Activated CD8-positive, alpha-beta memory T cell treated with anti-CD3 and anti-CD28 coated beads for 36 hours (primary cell): ENCODE measurements around the gene TACC2. TPM values are rescaled to one million over a fixed set of nuclear protein-coding genes. Genes with fewer than 3 reads are reported as not detected.

Experiments
- CTCF ChIA-PET: fragments of 350-600 bp; sonication (Branson Sonifier 250); formaldehyde crosslinking; loops from one replicate; lab custom pipeline; 2021; ENCODE audit warnings: antibody characterized with exemption; lab: Charles Lee
- POLR2A ChIA-PET: fragments of 350-600 bp; sonication (Branson Sonifier 250); formaldehyde crosslinking; loops from one replicate; lab custom pipeline; 2021; ENCODE audit warnings: antibody characterized with exemption; lab: Charles Lee
- total RNA-seq, 2 experiments: library from RNA; stranded (reverse); gene quantifications; one replicate each; pipeline ENCODE4 v1.2.3, GENCODE V29; 2021

The TACC2 gene
- total RNA-seq, 2 experiments from 2014 or later: not detected

DNA sequence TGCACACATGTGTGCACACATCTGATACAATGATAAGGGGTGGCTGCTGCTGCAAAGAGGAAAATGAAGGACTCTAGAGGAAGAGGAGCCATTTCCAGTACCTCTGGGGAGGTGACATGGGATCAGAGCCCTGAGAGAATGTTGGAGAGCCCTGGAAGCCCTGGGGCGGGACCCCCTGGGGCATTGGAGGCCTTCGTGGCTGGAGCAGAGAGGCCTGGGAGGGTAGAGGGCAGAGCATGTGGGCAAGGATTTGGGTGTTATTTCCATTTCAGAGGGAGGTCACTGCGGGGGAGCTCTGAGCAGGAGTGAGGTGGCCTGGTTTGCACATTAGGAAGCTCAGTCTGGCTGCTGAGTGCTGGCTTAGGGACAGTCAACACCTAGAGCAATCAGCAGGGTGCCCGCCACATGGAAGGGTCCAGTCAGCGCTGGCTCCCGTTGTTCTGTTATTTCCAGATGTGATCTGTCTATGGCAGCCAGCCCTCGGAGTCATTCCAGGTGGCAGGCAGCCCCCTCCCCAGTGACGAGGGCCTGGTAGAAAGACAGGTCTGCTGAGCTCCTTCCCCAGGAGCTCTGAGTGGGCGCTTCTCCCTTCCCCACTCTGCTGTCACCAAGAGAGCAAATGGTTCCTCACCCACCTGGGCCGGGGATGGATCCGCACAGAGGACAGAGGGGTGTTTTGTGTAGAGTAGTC is 258.0 kb downstream of the TACC2 start:
- POLR2A ChIA-PET: no interaction called here
- CTCF ChIA-PET: no interaction called here

DNA sequence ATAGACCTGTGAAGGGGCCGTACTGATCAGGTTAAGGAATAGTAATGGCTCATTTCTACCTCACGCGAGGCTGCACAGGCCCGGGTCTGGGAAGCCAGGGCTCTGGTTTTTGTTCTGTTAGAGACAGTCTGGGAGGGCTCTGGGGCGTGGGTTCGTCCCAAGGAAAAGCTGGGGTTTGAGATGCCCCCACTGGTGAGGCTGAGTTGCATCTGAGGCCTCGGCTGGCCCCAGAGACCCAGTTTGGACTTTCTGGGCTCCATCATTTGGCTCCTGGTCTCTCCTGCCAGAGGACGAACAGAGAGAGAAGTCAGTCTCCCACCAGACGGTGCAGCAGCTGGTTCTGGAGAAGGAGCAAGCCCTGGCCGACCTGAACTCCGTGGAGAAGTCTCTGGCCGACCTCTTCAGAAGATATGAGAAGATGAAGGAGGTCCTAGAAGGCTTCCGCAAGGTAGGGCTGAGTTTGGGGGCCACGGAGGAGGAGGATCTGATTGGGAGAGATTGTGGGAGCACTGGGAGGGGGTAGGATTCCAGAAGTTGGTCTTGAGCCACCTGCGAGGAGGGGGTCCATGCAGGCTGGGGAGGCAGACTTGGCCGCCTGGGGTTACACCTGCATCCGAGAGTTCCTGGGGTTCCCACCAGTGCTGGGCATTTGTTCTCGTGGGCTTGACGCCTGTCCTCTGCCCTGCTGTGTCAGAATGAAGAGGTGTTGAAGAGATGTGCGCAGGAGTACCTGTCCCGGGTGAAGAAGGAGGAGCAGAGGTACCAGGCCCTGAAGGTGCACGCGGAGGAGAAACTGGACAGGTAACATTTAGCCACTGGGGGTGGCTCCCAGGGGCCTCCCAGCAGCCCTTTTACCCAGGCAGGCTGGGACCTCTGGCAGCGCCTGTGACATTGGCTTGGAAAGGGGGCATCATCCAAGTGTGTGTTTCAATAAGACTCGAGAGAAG is 259.7 kb downstream of the TACC2 start:
- ChIA-PET POLR2A (no interaction called here), CTCF (no interaction called here)

DNA sequence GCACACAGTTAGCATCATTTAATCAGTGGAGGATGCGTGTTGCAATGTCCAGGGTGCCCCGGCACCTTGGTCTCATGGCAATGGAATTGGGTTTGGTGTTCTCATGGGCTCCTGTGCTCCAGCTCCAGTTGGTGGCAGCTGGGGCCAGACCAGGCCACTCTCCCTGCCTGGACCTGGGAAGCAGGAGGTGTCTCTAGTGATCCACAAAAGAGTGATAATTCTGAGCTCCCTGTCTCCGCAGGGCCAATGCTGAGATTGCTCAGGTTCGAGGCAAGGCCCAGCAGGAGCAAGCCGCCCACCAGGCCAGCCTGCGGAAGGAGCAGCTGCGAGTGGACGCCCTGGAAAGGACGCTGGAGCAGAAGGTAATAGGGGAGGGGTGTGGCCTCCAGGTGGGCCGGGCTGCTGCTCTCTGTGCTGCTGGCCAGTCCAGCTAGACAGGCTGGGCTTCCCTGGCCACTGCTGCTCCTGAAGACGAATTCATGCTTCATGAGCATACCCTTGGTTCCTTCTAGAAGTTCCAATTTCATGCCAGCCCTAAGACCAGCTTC is 260.4 kb downstream of the TACC2 start:
- ChIA-PET POLR2A (no interaction called here), CTCF (no interaction called here)

DNA sequence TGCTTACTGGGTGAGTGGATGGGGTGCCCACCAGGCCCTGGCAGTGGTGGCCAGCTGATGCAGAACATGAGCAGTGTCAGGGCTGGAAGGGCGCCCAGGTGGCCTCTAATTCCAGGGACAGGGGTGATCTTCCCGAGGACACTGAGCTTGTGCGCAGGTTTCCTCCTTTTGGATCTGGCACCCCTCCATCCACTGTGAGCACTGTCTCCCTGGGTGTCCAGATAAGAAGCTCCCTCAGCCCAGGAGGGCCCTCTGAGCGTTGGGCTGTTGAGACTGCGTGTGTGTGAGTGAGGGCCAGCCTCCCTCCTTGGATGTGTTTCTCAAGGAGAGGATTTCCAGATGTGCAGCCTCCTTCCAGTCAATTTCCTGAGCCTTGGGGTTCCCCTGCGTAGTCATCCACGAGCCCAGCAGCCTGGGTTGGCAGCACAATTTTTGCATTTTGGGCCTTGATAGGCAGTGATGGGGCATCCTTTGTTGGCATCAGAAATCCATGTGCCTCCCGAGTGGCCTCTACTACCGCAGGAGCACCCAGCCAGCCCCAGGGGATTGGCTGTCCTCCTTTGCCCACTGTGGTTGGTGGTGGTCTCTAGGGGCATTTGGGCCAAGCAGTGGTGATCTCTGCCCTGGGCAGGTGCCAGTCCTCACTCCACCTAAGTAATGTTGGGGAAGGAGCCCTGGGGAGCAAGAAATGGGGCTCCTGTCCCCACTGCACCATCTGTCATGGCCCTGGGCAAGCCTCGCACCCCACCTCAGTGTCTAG is 261.2 kb downstream of the TACC2 start:
- ChIA-PET POLR2A (no interaction called here), CTCF (no interaction called here)

DNA sequence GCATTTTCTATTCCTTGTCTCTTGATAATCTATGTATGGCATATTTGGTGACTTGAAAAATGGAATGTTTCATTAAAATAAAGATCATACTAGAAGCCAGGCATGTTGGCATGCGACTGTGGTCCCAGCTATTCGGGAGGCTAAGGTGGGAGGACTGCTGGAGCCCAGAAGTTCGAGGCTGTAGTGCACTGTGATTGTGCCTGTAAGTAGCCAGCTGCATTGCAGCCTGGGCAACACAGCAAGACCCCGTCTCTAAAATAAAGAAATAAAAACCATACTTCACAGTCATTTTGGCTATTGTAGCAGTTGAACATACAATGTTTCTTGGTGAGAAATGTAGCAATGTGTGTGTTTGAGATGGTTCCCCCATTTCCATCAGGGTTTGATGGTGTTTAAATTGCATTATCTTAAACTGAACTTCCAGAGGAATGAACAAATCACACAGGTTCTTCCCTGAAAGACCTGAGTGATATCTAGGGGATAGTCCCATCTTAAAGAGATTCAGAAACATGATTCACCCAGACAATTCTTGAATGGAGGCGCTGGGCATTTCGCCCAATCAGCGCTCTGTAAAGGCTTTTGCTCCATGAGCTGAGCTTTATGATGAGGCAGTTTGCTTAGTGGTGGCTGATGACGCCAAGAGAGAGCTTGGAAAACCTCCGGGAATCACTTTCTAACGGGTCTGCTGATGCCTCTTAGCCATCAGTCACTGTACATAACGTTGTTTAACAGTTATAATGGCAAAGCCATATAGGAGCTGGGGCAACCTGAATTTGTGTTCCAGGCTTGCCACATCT is 262.7 kb downstream of the TACC2 start:
- POLR2A ChIA-PET: no interaction called here
- CTCF ChIA-PET: no interaction called here

DNA sequence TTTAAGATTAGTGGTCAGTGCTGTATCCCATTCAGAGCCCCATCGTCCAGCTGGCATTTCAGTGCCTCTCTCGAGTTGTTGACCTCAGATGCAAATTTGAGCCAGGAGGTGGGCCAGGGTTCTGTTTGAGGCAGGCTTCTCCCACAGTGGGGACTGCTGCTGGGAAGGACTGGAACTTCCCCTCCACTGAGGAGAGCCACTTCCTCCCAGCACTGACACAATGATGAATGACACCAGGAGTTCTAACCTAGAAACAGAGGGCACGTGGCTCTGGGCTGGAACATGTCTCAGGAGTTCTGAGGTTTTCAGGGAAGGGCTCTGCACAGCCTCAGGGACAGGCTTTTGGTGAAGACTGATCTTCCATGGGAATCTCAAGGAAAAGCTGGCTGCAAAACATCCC is 263.8 kb downstream of the TACC2 start:
- CTCF ChIA-PET: no interaction called here
- POLR2A ChIA-PET: no interaction called here

DNA sequence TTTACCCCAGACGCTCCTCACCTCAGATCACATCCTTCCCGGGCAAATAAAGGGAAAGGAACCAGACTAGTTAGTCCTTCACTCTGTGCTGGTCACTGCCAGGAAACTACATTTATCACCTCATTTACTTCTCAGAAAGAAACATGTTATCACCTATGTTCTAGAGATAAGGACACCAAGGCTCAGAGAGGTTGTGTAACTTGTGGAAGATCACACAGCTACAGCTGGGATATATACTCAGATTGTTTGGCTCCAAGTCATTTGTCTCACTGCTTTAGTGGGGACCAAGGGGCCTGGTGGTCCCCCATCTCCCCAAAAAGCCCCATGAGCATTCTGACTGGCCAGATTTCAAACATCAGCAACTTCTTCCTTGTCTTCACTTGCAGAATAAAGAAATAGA is 264.6 kb downstream of the TACC2 start:
- ChIA-PET CTCF (no interaction called here), POLR2A (no interaction called here)

DNA sequence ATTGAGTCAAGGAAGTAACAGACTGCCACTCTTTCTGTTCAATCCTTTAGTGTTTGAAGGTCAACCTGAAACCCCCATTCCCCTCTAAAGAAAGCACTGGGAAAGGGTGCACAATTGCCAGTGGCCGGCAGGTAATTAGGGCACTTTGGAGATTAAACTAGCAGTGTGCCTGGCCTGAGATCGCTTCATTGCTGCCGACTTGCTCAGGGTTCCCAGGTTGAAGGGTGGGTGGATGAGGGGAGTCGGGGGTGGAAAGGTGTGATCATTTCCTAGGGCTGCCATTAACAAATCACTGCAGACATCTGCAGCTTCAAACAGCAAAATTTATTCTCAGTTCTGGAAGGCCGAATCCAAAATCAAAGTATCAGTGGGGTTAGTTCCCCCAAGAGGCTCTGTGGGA is 265.9 kb downstream of the TACC2 start:
- POLR2A ChIA-PET: no interaction called here
- CTCF ChIA-PET: no interaction called here

DNA sequence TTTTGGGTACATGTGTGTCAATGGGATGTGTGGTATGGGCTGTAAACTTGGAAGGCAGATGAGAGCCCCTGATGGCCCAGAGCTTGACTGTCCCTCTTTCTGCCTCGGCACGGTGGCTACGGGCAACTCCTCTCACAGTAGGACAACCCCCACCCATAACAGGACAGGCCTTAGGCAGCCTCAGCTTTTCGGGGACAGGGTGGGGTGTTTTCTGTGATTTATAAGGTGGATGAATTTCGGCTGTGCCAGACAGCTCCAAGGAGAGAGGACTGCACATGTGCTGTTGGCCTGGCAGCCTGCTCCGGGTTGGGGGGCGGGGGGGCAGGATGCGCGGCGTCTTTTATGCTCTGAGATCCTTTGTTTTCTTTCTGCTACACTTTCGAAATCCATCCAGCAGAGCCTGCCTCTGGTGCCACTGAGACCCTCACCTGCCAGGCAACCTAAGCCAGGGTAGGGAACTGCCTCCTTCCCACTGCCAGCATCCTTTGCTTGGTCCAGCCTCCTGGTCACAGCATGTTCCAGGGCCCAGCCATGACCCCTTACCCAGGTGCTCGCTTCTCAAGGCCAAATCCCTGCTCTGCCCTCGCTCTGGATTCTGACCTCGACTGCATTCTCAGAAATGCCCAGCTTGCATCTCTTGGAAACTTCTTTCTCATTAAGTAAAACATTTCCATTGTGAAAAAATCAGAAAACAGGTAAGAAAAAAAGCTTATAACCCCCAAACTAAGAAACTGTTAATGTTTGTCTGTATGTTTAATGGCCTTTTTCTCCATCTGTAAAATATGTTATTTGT is 266.7 kb downstream of the TACC2 start:
- ChIA-PET CTCF (no interaction called here), POLR2A (no interaction called here)

DNA sequence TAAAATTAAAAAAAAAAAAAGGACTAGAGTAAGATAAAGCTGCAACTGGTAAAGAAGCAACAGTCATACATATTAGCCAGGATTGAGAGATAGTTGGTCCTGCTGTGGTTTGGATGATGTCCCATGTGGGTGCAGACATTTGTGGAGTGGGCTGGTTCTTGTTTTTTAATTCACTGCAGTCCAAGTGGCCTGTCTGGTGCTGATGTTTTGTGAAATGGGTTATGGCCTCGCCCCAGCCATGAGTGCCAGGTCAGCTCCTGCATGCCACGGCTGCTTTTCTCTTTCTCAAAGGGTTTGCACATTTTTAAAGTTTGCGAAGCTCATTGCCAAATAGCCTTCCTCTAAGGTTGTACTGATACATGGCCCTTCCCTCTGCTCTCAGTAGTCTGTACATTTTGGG is 268.1 kb downstream of the TACC2 start:
- ChIA-PET CTCF (no interaction called here), POLR2A (no interaction called here)

DNA sequence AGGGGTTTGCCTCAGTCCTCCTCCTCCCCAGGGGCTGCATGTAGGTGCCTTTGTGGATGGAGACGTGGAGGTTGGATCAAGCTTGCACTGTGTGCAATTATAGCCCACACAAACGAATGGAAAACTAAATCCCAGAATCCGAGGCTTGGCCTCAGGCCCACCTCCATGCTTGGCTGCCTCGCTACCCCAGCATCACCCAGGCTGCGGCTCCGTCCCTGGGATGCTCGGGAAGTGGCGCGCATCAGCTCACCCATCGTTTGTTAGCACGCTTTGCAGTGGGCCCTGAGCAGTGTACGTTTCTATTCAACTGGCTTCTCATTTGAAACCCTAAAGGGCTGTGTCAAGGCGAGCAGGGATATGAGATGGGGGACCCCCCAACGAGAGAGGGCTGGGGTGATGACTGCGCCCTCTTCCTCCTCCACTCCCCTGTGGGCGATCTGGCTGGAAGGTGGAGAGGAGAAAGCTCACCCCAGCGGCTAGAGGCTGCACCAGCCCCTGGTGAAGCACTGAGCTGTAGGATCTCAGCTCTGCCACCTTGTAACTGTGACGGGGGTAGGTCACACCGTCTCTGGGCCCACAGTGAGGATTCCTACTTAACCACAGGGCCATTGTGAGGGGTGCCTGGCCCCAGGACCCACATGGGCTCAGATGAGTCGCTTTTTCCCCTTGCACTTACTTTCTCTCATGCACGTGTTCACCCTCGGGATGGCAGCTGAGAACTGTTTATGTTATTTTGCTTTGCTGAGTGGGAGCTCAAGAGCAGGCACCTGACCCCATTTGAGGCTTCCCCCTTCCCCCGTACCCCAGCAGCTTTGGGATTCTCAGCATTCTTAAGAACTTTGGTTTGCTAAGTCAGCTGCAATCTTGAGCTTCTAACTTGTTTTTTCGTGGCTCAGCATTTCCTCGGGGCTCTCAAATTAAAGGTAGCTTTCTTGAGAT is 269.4 kb downstream of the TACC2 start:
- ChIA-PET CTCF (interaction anchor here (0.7 to 1.8 kb wide), 2 partner anchors 9 to 216 kb away, joined by 3 to 11 read pairs; no protein-coding TSS in a partner anchor), POLR2A (no interaction called here)

DNA sequence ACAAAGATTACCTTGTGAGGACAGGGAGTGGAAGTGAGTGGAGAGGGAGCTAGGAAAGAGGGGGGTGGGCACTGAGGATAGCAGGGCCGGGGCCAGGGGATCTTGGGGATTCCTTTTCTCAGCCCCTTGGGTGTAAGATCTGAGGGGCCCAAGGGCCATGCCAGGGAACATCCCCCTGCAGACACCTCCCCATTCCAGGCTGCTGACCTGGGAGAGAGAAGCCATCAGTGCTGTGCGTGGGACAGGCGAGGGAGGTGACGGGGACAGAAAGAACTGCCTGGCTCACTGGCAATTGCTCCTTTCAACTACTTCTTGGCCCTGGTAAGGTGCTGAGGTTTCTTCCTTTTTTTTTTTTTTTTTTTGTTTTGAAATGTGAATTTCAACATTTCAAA is 270.1 kb downstream of the TACC2 start:
- ChIA-PET CTCF (interaction anchor here (0.7 to 1.8 kb wide), 2 partner anchors 9 to 215 kb away, joined by 3 to 11 read pairs; no protein-coding TSS in a partner anchor), POLR2A (no interaction called here)

DNA sequence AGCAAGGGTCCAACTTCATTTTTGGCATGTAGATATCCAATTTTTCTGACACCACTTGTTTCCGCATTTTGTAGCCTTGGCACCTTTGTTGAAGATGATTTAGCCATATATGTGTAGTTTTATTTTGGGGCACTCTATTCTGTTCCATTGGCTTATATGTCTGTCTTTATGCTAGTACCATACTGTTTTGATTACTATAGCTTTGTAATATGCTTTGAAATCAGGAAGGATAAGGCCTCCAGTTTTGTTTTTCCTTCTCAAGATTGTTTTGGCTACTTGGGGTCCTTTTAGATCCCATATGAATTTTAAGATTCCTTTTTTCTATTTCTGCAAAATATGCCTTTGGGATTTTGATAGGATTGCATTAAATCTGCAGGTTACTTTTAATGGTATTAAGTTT is 272.6 kb downstream of the TACC2 start:
- CTCF ChIA-PET: no interaction called here
- POLR2A ChIA-PET: no interaction called here

DNA sequence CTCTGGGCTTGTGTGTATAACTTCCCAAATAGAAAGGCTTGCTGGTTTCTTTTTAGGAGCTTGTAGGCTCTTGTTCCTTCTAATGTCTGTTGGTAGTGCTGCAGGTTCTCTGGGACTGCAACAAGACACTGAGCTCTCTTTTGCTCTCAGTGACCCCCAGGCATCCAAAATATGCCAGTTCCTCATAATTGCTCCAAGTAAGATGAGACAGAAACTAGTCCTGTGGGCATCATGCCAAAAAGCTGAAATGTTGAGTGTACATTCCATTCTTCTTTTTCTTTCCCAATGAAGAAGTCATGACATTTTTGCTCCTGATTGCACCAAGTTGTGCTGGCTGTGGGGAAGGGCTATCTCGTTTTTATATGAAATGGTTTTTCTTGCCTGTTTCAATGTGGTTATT is 275.0 kb downstream of the TACC2 start:
- ChIA-PET POLR2A (no interaction called here), CTCF (no interaction called here)

DNA sequence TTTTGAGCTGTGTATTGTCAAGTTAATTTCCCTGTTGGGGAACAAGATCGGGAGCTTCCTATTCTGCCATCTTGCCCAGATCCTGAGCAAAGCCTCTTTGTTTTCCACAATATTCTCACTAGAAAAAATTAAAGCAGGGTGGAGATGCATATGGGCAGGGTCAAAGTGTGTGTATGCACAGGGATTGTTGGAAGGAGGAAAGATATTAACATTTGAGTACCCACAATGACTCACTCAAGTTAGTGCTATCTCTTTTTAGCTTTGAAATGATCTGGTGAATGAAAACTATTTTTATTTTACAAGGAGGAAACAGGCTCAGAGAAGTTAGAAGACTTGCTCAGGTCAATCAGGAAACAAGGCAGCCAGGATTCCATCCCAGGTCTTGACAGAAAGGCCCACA is 275.5 kb downstream of the TACC2 start:
- CTCF ChIA-PET: no interaction called here
- POLR2A ChIA-PET: no interaction called here

DNA sequence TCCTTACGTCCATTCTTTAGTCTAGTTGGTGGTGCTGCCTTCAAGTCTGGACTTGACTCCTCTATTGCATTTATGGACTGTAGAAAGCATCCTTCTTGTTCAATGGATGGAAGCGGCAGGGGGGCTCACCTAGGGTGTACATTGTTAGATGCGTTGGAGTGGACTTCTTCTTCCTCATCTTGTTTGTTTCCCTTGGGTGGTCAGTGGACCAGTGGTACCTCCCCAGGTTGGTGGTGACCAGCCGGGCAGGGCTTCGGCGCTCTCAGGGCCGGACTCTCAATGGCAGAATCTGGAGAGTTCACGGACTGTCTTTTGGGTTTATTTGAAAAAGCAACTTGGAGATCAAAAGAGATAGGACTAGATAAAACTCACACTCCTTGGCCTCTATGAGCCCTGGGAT is 276.0 kb downstream of the TACC2 start:
- CTCF ChIA-PET: no interaction called here
- POLR2A ChIA-PET: no interaction called here

DNA sequence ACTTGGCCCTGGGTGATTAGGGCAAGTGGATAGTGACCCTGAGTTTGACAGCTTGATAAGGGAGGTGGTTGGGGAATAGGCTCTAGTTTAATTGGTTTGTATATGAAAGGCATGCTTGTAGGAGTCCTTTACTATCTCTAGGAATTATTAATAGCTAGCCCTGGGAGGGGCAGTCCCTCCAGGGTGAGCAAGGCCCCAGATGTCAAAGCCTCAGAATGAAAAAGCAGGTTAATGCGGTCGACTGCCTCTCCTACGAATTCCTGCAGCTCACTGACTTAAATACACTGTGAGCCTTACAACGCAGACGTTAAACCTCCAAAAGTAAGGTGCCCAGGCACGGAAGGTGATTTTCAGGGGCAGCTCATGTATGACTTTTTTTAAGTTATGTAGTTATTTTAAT is 276.9 kb downstream of the TACC2 start:
- CTCF ChIA-PET: no interaction called here
- POLR2A ChIA-PET: no interaction called here
